ENCODE results near the gene ZNF30.

The ZNF30 gene

GRCh38 chr19:34969721-34970120 lies 43.0 kb downstream of the ZNF30 start:
- TF ChIP-seq GATA2 (IDR thresholded peaks at IDR 0.05; ENCODE audit: low read depth, low read length) (no peak), GATA3 (IDR thresholded peaks at IDR 0.05; ENCODE audit: low read depth, low read length) (no peak)

GRCh38 chr19:34972163-34972705 lies 45.5 kb downstream of the ZNF30 start:
- TF ChIP-seq GATA3 (IDR thresholded peaks at IDR 0.05; ENCODE audit: low read depth, low read length) (no peak), GATA2 (IDR thresholded peaks at IDR 0.05; ENCODE audit: low read depth, low read length) (no peak)

- TF ChIP-seq GATA3 (IDR thresholded peaks at IDR 0.05; ENCODE audit: low read depth, low read length) (no peak), GATA2 (IDR thresholded peaks at IDR 0.05; ENCODE audit: low read depth, low read length) (no peak)
Measured at GRCh38 chr19:34974646-34975045, 47.9 kb downstream of the ZNF30 start.

- TF ChIP-seq GATA3 (IDR thresholded peaks at IDR 0.05; ENCODE audit: low read depth, low read length) (no peak), GATA2 (IDR thresholded peaks at IDR 0.05; ENCODE audit: low read depth, low read length) (no peak)
Measured at GRCh38 chr19:34975056-34975455, 48.4 kb downstream of the ZNF30 start.

- no peak for TF ChIP-seq GATA3 (IDR thresholded peaks at IDR 0.05; ENCODE audit: low read depth, low read length)
- no peak for TF ChIP-seq GATA2 (IDR thresholded peaks at IDR 0.05; ENCODE audit: low read depth, low read length)
Measured at GRCh38 chr19:34976611-34977010, 49.9 kb downstream of the ZNF30 start.

- no peak for TF ChIP-seq GATA3 (IDR thresholded peaks at IDR 0.05; ENCODE audit: low read depth, low read length)
- TF ChIP-seq GATA2 (IDR thresholded peaks at IDR 0.05; ENCODE audit: low read depth, low read length): no peak
Measured at GRCh38 chr19:34979819-34980640, 53.3 kb downstream of the ZNF30 start.

- no peak for TF ChIP-seq GATA3 (IDR thresholded peaks at IDR 0.05; ENCODE audit: low read depth, low read length)
- no peak for TF ChIP-seq GATA2 (IDR thresholded peaks at IDR 0.05; ENCODE audit: low read depth, low read length)
Measured at GRCh38 chr19:34982275-34982674, 55.6 kb downstream of the ZNF30 start.

GRCh38 chr19:34983786-34984185 lies 57.1 kb downstream of the ZNF30 start:
- TF ChIP-seq GATA2 (IDR thresholded peaks at IDR 0.05; ENCODE audit: low read depth, low read length) (no peak), GATA3 (IDR thresholded peaks at IDR 0.05; ENCODE audit: low read depth, low read length) (no peak)

- TF ChIP-seq GATA2 (IDR thresholded peaks at IDR 0.05; ENCODE audit: low read depth, low read length) (no peak), GATA3 (IDR thresholded peaks at IDR 0.05; ENCODE audit: low read depth, low read length) (no peak)
Measured at GRCh38 chr19:34984287-34984686, 57.6 kb downstream of the ZNF30 start.

- no peak for TF ChIP-seq GATA2 (IDR thresholded peaks at IDR 0.05; ENCODE audit: low read depth, low read length)
- no peak for TF ChIP-seq GATA3 (IDR thresholded peaks at IDR 0.05; ENCODE audit: low read depth, low read length)
Measured at GRCh38 chr19:34985249-34986022, 58.7 kb downstream of the ZNF30 start.

- TF ChIP-seq GATA2 (IDR thresholded peaks at IDR 0.05; ENCODE audit: low read depth, low read length) (no peak), GATA3 (IDR thresholded peaks at IDR 0.05; ENCODE audit: low read depth, low read length) (no peak)
Measured at GRCh38 chr19:34988119-34988518, 61.4 kb downstream of the ZNF30 start.

GRCh38 chr19:34989298-34989697 lies 62.6 kb downstream of the ZNF30 start:
- TF ChIP-seq GATA2 (IDR thresholded peaks at IDR 0.05; ENCODE audit: low read depth, low read length) (no peak), GATA3 (IDR thresholded peaks at IDR 0.05; ENCODE audit: low read depth, low read length) (no peak)

GRCh38 chr19:34990578-34991192 lies 64.0 kb downstream of the ZNF30 start:
- TF ChIP-seq GATA2 (IDR thresholded peaks at IDR 0.05; ENCODE audit: low read depth, low read length) (no peak), GATA3 (IDR thresholded peaks at IDR 0.05; ENCODE audit: low read depth, low read length) (no peak)
